ENCODE measurements around the gene MAGEB16. TPM values are rescaled to one million over a fixed set of nuclear protein-coding genes. Genes with fewer than 3 reads are reported as not detected.

MAGEB16 gene
- total and polyA plus RNA-seq, 4 donors, result not detected

DNA sequence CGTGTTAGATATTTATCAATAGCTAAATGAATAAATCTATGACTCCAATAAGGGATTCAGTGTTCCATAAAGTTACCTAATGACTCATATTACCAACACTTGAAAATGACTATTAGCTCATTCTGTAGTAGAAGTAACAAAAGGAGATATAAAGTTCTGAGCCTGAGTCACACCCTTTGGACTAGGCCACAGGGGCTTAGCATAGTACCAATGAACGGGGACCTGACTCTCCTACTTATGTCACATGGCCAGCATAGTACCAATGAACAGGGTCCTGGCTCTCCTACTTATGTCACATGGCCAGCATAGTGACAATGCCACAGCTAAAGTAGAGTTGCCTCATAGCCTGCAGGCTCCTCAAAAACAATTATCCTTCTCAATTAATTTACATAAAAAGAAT is 43.7 kb downstream of the MAGEB16 start:
- Histone ChIP-seq H3K9ac (ENCODE audit: low read depth in 1 of 2, low read length in 2 of 2) (no peak overlapping the region), H3K9me3 (ENCODE audit: control insufficient read depth in 4 of 4, low read length in 3 of 4) (no peaks in the 10 kb centered on the region), H3K27ac (ENCODE audit: low read depth in 1 of 2, low read length in 2 of 2) (no peak overlapping the region), H3K4me1 (ENCODE audit: control insufficient read depth in 4 of 4, insufficient read depth in 4 of 4, low read length in 3 of 4) (no peaks in the 10 kb centered on the region), H3K4me3 (ENCODE audit: low read depth in 1 of 3, low read length in 3 of 3) (no peak overlapping the region), H3K27me3 (ENCODE audit: control insufficient read depth in 4 of 4, insufficient read depth in 4 of 4, low read length in 3 of 4) (no peaks in the 10 kb centered on the region), H3K36me3 (ENCODE audit: control insufficient read depth in 4 of 4, insufficient read depth in 3 of 4, low read depth in 1 of 4, low read length in 3 of 4) (no peaks in the 10 kb centered on the region)
- TF ChIP-seq RXRA (IDR thresholded peaks at IDR 0.05) (no peak), SP1 (IDR thresholded peaks at IDR 0.05) (no peak)
- TF ChIP-seq, protein P1, sequence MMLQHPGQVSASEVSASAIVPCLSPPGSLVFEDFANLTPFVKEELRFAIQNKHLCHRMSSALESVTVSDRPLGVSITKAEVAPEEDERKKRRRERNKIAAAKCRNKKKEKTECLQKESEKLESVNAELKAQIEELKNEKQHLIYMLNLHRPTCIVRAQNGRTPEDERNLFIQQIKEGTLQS (IDR thresholded peaks at IDR 0.05), result no peak
- DNase-seq (ENCODE audit: low spot score), result no peak
- WGBS, result 26% methylated on average over 2 of the region's 2 CpGs

- no peak overlapping the region for H3K27ac ChIP-seq (ENCODE audit: low read depth in 1 of 2, low read length in 2 of 2)
- no peak for TF ChIP-seq RXRA (IDR thresholded peaks at IDR 0.05)
- TF ChIP-seq NR2F2 (IDR thresholded peaks at IDR 0.05), result no peak
- TF ChIP-seq EGR1 (IDR thresholded peaks at IDR 0.05; ENCODE audit: low read depth in 2 of 2), result no peak
- TF ChIP-seq RAD21 (IDR thresholded peaks at IDR 0.05), result no peak
- TF ChIP-seq FOXA2 (IDR thresholded peaks at IDR 0.05), result no peak
- TF ChIP-seq HNF4G (IDR thresholded peaks at IDR 0.05), result no peak
- TF ChIP-seq GABPA (IDR thresholded peaks at IDR 0.05 in 1 of 2, conservative IDR thresholded peaks at IDR 0.05 in 1 of 2), result no peak
- no peak for TF ChIP-seq TAF1 (conservative IDR thresholded peaks at IDR 0.05)
- TF ChIP-seq, protein P2, sequence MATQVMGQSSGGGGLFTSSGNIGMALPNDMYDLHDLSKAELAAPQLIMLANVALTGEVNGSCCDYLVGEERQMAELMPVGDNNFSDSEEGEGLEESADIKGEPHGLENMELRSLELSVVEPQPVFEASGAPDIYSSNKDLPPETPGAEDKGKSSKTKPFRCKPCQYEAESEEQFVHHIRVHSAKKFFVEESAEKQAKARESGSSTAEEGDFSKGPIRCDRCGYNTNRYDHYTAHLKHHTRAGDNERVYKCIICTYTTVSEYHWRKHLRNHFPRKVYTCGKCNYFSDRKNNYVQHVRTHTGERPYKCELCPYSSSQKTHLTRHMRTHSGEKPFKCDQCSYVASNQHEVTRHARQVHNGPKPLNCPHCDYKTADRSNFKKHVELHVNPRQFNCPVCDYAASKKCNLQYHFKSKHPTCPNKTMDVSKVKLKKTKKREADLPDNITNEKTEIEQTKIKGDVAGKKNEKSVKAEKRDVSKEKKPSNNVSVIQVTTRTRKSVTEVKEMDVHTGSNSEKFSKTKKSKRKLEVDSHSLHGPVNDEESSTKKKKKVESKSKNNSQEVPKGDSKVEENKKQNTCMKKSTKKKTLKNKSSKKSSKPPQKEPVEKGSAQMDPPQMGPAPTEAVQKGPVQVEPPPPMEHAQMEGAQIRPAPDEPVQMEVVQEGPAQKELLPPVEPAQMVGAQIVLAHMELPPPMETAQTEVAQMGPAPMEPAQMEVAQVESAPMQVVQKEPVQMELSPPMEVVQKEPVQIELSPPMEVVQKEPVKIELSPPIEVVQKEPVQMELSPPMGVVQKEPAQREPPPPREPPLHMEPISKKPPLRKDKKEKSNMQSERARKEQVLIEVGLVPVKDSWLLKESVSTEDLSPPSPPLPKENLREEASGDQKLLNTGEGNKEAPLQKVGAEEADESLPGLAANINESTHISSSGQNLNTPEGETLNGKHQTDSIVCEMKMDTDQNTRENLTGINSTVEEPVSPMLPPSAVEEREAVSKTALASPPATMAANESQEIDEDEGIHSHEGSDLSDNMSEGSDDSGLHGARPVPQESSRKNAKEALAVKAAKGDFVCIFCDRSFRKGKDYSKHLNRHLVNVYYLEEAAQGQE (IDR thresholded peaks at IDR 0.05), result no peak
- no peak for TF ChIP-seq HNF4A (conservative IDR thresholded peaks at IDR 0.05)
- no peak for TF ChIP-seq CTCF (IDR thresholded peaks at IDR 0.05; ENCODE audit: low read depth, low read length, missing input control)
- TF ChIP-seq, protein P3, sequence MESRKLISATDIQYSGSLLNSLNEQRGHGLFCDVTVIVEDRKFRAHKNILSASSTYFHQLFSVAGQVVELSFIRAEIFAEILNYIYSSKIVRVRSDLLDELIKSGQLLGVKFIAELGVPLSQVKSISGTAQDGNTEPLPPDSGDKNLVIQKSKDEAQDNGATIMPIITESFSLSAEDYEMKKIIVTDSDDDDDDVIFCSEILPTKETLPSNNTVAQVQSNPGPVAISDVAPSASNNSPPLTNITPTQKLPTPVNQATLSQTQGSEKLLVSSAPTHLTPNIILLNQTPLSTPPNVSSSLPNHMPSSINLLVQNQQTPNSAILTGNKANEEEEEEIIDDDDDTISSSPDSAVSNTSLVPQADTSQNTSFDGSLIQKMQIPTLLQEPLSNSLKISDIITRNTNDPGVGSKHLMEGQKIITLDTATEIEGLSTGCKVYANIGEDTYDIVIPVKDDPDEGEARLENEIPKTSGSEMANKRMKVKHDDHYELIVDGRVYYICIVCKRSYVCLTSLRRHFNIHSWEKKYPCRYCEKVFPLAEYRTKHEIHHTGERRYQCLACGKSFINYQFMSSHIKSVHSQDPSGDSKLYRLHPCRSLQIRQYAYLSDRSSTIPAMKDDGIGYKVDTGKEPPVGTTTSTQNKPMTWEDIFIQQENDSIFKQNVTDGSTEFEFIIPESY (IDR thresholded peaks at IDR 0.05), result no peak
- TF ChIP-seq YY1 (IDR thresholded peaks at IDR 0.05), result no peak
- TF ChIP-seq, protein P1 (IDR thresholded peaks at IDR 0.05), result no peak
- no peak for TF ChIP-seq JUND (IDR thresholded peaks at IDR 0.05)
- H3K36me3 ChIP-seq (ENCODE audit: control insufficient read depth in 4 of 4, insufficient read depth in 3 of 4, low read depth in 1 of 4, low read length in 3 of 4), result no peaks in the 10 kb centered on the region
- H3K9me3 ChIP-seq (ENCODE audit: control insufficient read depth in 4 of 4, low read length in 3 of 4), result no peaks in the 10 kb centered on the region
- H3K27me3 ChIP-seq (ENCODE audit: control insufficient read depth in 4 of 4, insufficient read depth in 4 of 4, low read length in 3 of 4), result no peaks in the 10 kb centered on the region
- WGBS, result 60% methylated on average over 3 of the region's 3 CpGs
- H3K4me3 ChIP-seq (ENCODE audit: low read depth in 1 of 3, low read length in 3 of 3), result no peak overlapping the region
- H3K9ac ChIP-seq (ENCODE audit: low read depth in 1 of 2, low read length in 2 of 2), result no peak overlapping the region
- no peaks in the 10 kb centered on the region for H3K4me1 ChIP-seq (ENCODE audit: control insufficient read depth in 4 of 4, insufficient read depth in 4 of 4, low read length in 3 of 4)
- no peak for DNase-seq (ENCODE audit: low spot score)
Measured at GRCh38 chrX:35842674-35843073, 44.5 kb downstream of the MAGEB16 start.

Data from liver (tissue), 9 donors.